Measurements from ENCODE around the gene GSG1L2.

- TF ChIP-seq, protein P1, sequence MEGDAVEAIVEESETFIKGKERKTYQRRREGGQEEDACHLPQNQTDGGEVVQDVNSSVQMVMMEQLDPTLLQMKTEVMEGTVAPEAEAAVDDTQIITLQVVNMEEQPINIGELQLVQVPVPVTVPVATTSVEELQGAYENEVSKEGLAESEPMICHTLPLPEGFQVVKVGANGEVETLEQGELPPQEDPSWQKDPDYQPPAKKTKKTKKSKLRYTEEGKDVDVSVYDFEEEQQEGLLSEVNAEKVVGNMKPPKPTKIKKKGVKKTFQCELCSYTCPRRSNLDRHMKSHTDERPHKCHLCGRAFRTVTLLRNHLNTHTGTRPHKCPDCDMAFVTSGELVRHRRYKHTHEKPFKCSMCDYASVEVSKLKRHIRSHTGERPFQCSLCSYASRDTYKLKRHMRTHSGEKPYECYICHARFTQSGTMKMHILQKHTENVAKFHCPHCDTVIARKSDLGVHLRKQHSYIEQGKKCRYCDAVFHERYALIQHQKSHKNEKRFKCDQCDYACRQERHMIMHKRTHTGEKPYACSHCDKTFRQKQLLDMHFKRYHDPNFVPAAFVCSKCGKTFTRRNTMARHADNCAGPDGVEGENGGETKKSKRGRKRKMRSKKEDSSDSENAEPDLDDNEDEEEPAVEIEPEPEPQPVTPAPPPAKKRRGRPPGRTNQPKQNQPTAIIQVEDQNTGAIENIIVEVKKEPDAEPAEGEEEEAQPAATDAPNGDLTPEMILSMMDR (conservative IDR thresholded peaks at IDR 0.05 in 1 of 2, IDR thresholded peaks at IDR 0.05 in 1 of 2; ENCODE audit: extremely low read depth in 1 of 2, insufficient read depth in 1 of 2, low read depth in 1 of 2, low read length in 2 of 2): no peak
- no peak for TF ChIP-seq EZH2 (IDR thresholded peaks at IDR 0.05; ENCODE audit: borderline replicate concordance, low read length)
Observed at GRCh38 chr17:9802697-9803096, 19.2 kb downstream of the GSG1L2 start.
